ENCODE measurements around the gene MYH2.

Gene MYH2

GRCh38 chr17:10474536-10474935 is 74.9 kb downstream of the MYH2 start:
- Mint-ChIP-seq H3K36me3 (ENCODE audit: low read depth) (no peaks in the 10 kb centered on the region), H3K9me3 (no peaks in the 10 kb centered on the region), H3K27ac (no peak overlapping the region), H3K4me3 (no peak overlapping the region), H3K27me3 (ENCODE audit: low read depth) (no peaks in the 10 kb centered on the region), H3K4me1 (no peaks in the 10 kb centered on the region)
- no peak for TF ChIP-seq CTCF (IDR thresholded peaks at IDR 0.05; ENCODE audit: unreplicated experiment in 3 of 3)

- Mint-ChIP-seq H3K4me3 (no peak overlapping the region), H3K27me3 (ENCODE audit: low read depth) (no peaks in the 10 kb centered on the region), H3K36me3 (ENCODE audit: low read depth) (no peaks in the 10 kb centered on the region), H3K4me1 (no peaks in the 10 kb centered on the region), H3K27ac (no peak overlapping the region), H3K9me3 (no peaks in the 10 kb centered on the region)
- no peak for TF ChIP-seq CTCF (IDR thresholded peaks at IDR 0.05; ENCODE audit: unreplicated experiment in 3 of 3)
Observed at GRCh38 chr17:10471858-10472257, 77.6 kb downstream of the MYH2 start.

Measured in nephron (organoid).